GM10248 (cell line): ENCODE results near the gene CX3CL1.

Experiments
- CTCF ChIA-PET: fragments of 300-600 bp; sonication (Branson Sonifier 250); formaldehyde crosslinking; extraction: SDS; loops from one replicate; lab custom pipeline; 2021; ENCODE audit warnings: antibody characterized with exemption; lab: Yijun Ruan, JAX
- POLR2A ChIA-PET: fragments of 350-650 bp; sonication (Branson Sonifier 250); formaldehyde crosslinking; extraction: SDS; loops from one replicate; lab custom pipeline; 2020; ENCODE audit warnings: antibody characterized with exemption; lab: Yijun Ruan, JAX
- DNase-seq: peaks from one replicate; pipeline ENCODE4 v3.0.0; 2012; ENCODE audit errors: extremely low spot score
- CTCF ChIP-seq: IDR thresholded peaks from 2 replicates; pipeline ENCODE4 v1.5.1; 2012; ENCODE audit warnings: mild to moderate bottlenecking, low read depth; ENCODE audit errors: extremely low read depth, missing control alignments, control extremely low read depth

Gene CX3CL1

GRCh38 chr16:57377080-57377841 is 5.0 kb downstream of the CX3CL1 start:
- CTCF ChIA-PET = interaction anchor here (0.7 to 10.2 kb wide), 16 partner anchors 9 to 145 kb away, joined by 3 to 87 read pairs (median 4); partner anchors contain the start of gene CCL17
- POLR2A ChIA-PET = interaction anchor here (0.8 to 1.0 kb wide), 3 partner anchors 36 to 39 kb away, joined by 3 to 4 read pairs (median 4); no protein-coding TSS in a partner anchor
- DNase-seq = peak; percentile 86

DNA sequence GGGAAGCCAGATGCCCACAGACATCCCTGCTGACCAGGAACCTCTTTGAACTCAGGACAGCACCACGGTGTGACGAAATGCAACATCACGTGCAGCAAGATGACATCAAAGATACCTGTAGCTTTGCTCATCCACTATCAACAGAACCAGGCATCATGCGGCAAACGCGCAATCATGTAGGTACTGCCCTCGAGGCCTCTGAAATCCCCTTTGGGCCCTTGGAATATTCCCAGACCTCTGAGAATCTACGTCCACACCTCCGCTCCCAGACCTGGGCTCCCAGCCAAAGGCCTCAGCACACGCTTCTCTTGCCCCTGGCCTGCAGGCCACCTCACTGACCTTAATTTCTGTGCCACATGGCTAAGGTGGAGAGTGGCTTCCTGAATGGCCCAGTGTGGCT is 7.3 kb downstream of the CX3CL1 start:
- no peak for TF ChIP-seq CTCF
- DNase-seq = no peak
- ChIA-PET CTCF (interaction anchor here (0.8 to 2.5 kb wide), 2 partner anchors 11 to 38 kb away, joined by 3 to 15 read pairs; no protein-coding TSS in a partner anchor), POLR2A (no interaction called here)

More at GRCh38 chr16:57377080-57377841, 5.0 kb downstream of the CX3CL1 start:
- no peak for TF ChIP-seq CTCF

- TF ChIP-seq CTCF = no peak
- ChIA-PET POLR2A (no interaction called here), CTCF (interaction anchor here (0.8 to 2.7 kb wide), 11 partner anchors 9 to 139 kb away, joined by 3 to 15 read pairs (median 4); no protein-coding TSS in a partner anchor)
- DNase-seq = no peak
Observed at GRCh38 chr16:57380671-57381462, 8.6 kb downstream of the CX3CL1 start.

GRCh38 chr16:57381791-57382534 is 9.7 kb downstream of the CX3CL1 start:
- TF ChIP-seq CTCF = no peak
- no peak for DNase-seq
- CTCF ChIA-PET = interaction anchor here (0.9 to 2.7 kb wide), 8 partner anchors 11 to 138 kb away, joined by 3 to 15 read pairs (median 4); no protein-coding TSS in a partner anchor
- POLR2A ChIA-PET = no interaction called here

DNA sequence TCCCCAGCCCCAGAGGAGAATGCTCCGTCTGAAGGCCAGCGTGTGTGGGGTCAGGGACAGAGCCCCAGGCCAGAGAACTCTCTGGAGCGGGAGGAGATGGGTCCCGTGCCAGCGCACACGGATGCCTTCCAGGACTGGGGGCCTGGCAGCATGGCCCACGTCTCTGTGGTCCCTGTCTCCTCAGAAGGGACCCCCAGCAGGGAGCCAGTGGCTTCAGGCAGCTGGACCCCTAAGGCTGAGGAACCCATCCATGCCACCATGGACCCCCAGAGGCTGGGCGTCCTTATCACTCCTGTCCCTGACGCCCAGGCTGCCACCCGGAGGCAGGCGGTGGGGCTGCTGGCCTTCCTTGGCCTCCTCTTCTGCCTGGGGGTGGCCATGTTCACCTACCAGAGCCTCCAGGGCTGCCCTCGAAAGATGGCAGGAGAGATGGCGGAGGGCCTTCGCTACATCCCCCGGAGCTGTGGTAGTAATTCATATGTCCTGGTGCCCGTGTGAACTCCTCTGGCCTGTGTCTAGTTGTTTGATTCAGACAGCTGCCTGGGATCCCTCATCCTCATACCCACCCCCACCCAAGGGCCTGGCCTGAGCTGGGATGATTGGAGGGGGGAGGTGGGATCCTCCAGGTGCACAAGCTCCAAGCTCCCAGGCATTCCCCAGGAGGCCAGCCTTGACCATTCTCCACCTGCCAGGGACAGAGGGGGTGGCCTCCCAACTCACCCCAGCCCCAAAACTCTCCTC is 10.4 kb downstream of the CX3CL1 start:
- TF ChIP-seq CTCF = no peak
- ChIA-PET POLR2A (interaction anchor here (0.5 kb wide), 1 partner anchor 64 kb away, joined by 3 read pairs; no protein-coding TSS in a partner anchor), CTCF (interaction anchor here (1.1 to 2.7 kb wide), 3 partner anchors 18 to 35 kb away, joined by 3 to 15 read pairs (median 3); no protein-coding TSS in a partner anchor)
- DNase-seq = no peak
